Inflammatory macrophage treated with lipopolysaccharide for 4 hours (primary cell): ENCODE data around the gene SLC38A9.

Experiments used
- DNase-seq: peaks from one replicate; pipeline ENCODE4 v3.0.0-alpha.2; 2020

SLC38A9 gene

GRCh38 chr5:55577353-55578060 is 134.6 kb downstream of the SLC38A9 start:
- no peak for DNase-seq

- no peak for DNase-seq
Observed at GRCh38 chr5:55576661-55577060, 135.5 kb downstream of the SLC38A9 start.
